ENCODE data around the gene ABHD14A.

Gene ABHD14A

DNA sequence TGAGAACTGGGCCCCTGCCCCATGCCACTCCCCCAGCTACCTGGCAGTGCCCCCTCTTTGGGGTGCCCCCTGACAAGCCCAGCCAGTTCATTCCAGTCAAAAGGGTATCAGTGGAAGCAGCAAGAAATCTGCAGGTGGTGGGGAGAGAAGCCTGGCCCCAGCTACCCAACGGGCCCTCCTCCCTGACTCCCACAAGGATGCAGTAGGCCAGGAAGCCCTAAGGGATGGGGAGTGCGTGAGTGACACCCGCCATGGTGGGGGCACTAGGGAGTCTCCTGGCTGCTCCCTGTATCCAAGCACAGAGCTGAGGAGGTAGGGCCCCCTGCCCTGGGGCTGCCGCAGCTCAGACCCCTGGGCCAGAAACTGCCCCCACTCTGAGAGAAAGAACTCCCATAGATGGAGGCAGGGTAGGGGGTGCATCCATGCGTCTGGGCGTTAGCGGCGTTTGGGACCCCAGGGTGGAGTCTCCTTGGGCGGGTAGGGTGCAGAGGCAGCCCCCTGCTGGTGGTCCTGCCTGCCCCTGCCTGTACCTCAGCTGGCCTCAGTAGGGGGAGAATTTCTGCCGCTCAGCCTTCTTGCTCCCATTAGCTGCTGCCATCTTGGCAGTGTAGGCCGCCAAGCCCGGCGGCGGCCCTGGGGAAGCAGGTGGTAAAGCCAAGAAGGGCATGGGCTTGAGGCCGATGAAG is 17.2 kb upstream of the ABHD14A start:
- Histone ChIP-seq H3K9me3 (ENCODE audit: low read length) (no peaks in the 10 kb centered on the region), H3K9me2 (ENCODE audit: low read depth, low read length) (no peaks in the 10 kb centered on the region), H2AFZ (ENCODE audit: low read length) (no peak overlapping the region), H3K27me3 (ENCODE audit: insufficient read depth, low read length) (0 out of 2 replicates have a peak, but pooled peaks cover 3% of the 10 kb centered on the region), H3K36me3 (ENCODE audit: insufficient read depth, low read length) (no peaks in the 10 kb centered on the region), H3F3A (ENCODE audit: insufficient read depth, low read length) (no peaks in the 10 kb centered on the region), H3K27ac (ENCODE audit: low read depth, low read length, poor library complexity, severe bottlenecking) (no peak overlapping the region), H4K20me1 (ENCODE audit: insufficient read depth, low read length) (no peaks in the 10 kb centered on the region), H3K9ac (ENCODE audit: low read length) (no peak overlapping the region), H3K4me2 (ENCODE audit: low read length) (no peak overlapping the region), H3K4me1 (ENCODE audit: insufficient read depth, low read length, severe bottlenecking) (peaks cover 9% of the 10 kb centered on the region), H3K4me3 (ENCODE audit: low read depth, low read length, poor library complexity, severe bottlenecking) (no peak overlapping the region), H3K79me2 (ENCODE audit: insufficient read depth, low read length) (no peaks in the 10 kb centered on the region)
- TF ChIP-seq, protein P1, sequence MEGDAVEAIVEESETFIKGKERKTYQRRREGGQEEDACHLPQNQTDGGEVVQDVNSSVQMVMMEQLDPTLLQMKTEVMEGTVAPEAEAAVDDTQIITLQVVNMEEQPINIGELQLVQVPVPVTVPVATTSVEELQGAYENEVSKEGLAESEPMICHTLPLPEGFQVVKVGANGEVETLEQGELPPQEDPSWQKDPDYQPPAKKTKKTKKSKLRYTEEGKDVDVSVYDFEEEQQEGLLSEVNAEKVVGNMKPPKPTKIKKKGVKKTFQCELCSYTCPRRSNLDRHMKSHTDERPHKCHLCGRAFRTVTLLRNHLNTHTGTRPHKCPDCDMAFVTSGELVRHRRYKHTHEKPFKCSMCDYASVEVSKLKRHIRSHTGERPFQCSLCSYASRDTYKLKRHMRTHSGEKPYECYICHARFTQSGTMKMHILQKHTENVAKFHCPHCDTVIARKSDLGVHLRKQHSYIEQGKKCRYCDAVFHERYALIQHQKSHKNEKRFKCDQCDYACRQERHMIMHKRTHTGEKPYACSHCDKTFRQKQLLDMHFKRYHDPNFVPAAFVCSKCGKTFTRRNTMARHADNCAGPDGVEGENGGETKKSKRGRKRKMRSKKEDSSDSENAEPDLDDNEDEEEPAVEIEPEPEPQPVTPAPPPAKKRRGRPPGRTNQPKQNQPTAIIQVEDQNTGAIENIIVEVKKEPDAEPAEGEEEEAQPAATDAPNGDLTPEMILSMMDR (IDR thresholded peaks at IDR 0.05; ENCODE audit: low read length), result no peak
- TF ChIP-seq EZH2 (IDR thresholded peaks at IDR 0.05; ENCODE audit: borderline replicate concordance, low read length), result no peak

DNA sequence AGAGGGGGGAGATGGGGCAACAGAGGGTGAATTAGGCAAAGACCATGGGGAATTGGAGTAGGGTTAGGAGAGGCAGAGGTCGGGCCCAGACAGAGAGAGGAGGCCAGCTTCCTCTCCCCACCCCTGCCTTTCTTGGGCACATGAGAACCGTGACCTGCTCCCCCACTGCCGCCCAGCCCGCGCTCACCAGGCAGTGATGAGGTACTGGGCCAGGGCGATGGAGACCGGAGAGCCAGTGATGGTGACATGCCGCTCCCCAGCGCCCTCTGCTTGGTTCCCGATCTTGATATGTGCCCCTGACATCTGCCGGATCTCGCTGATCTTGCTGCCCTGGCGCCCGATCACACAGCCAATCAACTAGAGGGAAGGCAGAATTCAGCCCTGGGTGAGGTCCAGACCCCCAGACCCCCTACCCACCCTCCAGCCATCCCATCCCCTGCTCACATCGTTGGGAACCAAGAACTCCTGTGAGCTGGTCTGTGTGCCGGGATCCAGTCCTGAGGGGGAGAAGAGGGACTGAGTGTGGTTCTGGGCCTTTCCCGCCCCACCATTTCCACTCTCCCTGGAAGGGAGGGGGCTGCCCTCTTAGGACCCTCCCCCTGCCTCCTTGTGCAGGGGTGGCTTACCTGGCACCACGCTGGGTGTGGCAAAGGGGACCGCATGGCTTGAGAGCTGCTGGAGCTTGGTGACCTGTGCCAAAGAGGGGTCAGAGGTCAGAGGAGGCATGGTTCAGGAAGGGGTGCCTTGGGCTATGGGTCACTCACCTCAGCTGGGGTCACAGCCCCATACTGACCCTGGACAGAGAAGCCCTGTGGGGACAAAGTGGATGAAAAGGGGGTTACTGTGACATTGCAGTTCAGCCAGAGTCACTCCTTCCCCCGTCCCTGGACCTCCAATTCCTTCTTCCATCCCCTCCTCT is 16.0 kb upstream of the ABHD14A start:
- TF ChIP-seq, protein P1 (IDR thresholded peaks at IDR 0.05; ENCODE audit: low read length), result no peak
- TF ChIP-seq EZH2 (IDR thresholded peaks at IDR 0.05; ENCODE audit: borderline replicate concordance, low read length), result no peak
- Histone ChIP-seq H3K9me3 (ENCODE audit: low read length) (no peaks in the 10 kb centered on the region), H3K4me2 (ENCODE audit: low read length) (no peak overlapping the region), H3F3A (ENCODE audit: insufficient read depth, low read length) (no peaks in the 10 kb centered on the region), H2AFZ (ENCODE audit: low read length) (no peak overlapping the region), H3K4me3 (ENCODE audit: low read depth, low read length, poor library complexity, severe bottlenecking) (no peak overlapping the region), H3K9me2 (ENCODE audit: low read depth, low read length) (no peaks in the 10 kb centered on the region), H4K20me1 (ENCODE audit: insufficient read depth, low read length) (no peaks in the 10 kb centered on the region), H3K27me3 (ENCODE audit: insufficient read depth, low read length) (0 out of 2 replicates have a peak, but pooled peaks cover 3% of the 10 kb centered on the region), H3K4me1 (ENCODE audit: insufficient read depth, low read length, severe bottlenecking) (peaks cover 9% of the 10 kb centered on the region), H3K79me2 (ENCODE audit: insufficient read depth, low read length) (no peaks in the 10 kb centered on the region), H3K27ac (ENCODE audit: low read depth, low read length, poor library complexity, severe bottlenecking) (no peak overlapping the region), H3K9ac (ENCODE audit: low read length) (no peak overlapping the region), H3K36me3 (ENCODE audit: insufficient read depth, low read length) (no peaks in the 10 kb centered on the region)

DNA sequence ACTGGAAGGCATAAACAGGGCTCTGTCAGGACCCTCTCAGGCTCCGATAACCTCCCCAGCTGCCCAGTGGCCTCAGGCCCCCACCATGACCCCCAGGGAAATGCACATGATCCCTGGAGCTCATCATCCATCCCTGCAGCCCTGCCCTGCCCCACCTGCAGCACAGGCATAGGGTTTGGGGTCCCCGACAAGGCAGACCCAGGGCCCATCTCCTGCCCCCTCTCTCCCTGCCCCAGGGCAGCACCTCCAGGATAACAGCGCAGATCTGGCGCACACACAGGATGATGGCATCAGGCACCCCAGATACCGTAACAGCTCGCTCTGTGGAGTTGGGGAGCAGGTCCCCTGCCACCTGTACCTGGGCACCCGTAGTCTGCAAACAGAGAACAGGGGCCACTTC is 15.2 kb upstream of the ABHD14A start:
- no peaks in the 10 kb centered on the region for H3K36me3 ChIP-seq (ENCODE audit: insufficient read depth, low read length)
- H3F3A ChIP-seq (ENCODE audit: insufficient read depth, low read length), result no peaks in the 10 kb centered on the region
- peaks cover 9% of the 10 kb centered on the region for H3K4me1 ChIP-seq (ENCODE audit: insufficient read depth, low read length, severe bottlenecking)
- no peak overlapping the region for H3K4me2 ChIP-seq (ENCODE audit: low read length)
- no peak for TF ChIP-seq EZH2 (IDR thresholded peaks at IDR 0.05; ENCODE audit: borderline replicate concordance, low read length)
- TF ChIP-seq, protein P1 (IDR thresholded peaks at IDR 0.05; ENCODE audit: low read length), result no peak
- no peaks in the 10 kb centered on the region for H3K9me2 ChIP-seq (ENCODE audit: low read depth, low read length)
- no peak overlapping the region for H3K9ac ChIP-seq (ENCODE audit: low read length)
- H2AFZ ChIP-seq (ENCODE audit: low read length), result no peak overlapping the region
- no peak overlapping the region for H3K27ac ChIP-seq (ENCODE audit: low read depth, low read length, poor library complexity, severe bottlenecking)
- H3K9me3 ChIP-seq (ENCODE audit: low read length), result no peaks in the 10 kb centered on the region
- H3K79me2 ChIP-seq (ENCODE audit: insufficient read depth, low read length), result no peaks in the 10 kb centered on the region
- no peaks in the 10 kb centered on the region for H4K20me1 ChIP-seq (ENCODE audit: insufficient read depth, low read length)
- H3K27me3 ChIP-seq (ENCODE audit: insufficient read depth, low read length), result 0 out of 2 replicates have a peak, but pooled peaks cover 3% of the 10 kb centered on the region
- no peak overlapping the region for H3K4me3 ChIP-seq (ENCODE audit: low read depth, low read length, poor library complexity, severe bottlenecking)
